Mesothelial cell of epicardium (in vitro differentiated cells): ENCODE data around the gene SPDYE4. TPM values are rescaled to one million over a fixed set of nuclear protein-coding genes. Genes with fewer than 3 reads are reported as not detected.

Experiments
- DNase-seq, 2 experiments: peaks; one replicate each; pipeline ENCODE4 v3.0.0; 2021; ENCODE audit warnings: low spot score in 2 of 2; ENCODE audit not compliant: unreplicated experiment in 2 of 2
- H3K27ac Mint-ChIP-seq: 2 replicates; pipeline ENCODE4 v1.8.0; 2021; ENCODE audit warnings: mixed read lengths
- H3K27me3 Mint-ChIP-seq: 2 replicates; pipeline ENCODE4 v1.8.0; 2021; ENCODE audit warnings: low read depth, mixed read lengths
- H3K36me3 Mint-ChIP-seq: 2 replicates; pipeline ENCODE4 v1.8.0; 2021; ENCODE audit warnings: mixed read lengths
- H3K4me1 Mint-ChIP-seq: 2 replicates; pipeline ENCODE4 v1.8.0; 2021; ENCODE audit warnings: mixed read lengths
- H3K4me3 Mint-ChIP-seq: 2 replicates; pipeline ENCODE4 v1.8.0; 2021; ENCODE audit warnings: mild to moderate bottlenecking, moderate library complexity, mixed read lengths
- H3K9me3 Mint-ChIP-seq: 2 replicates; pipeline ENCODE4 v1.8.0; 2021; ENCODE audit warnings: mixed read lengths
- total RNA-seq: library from RNA; stranded (reverse); gene quantifications from 3 replicates; pipeline ENCODE4 v1.2.1, GENCODE V29; 2021
- TF ChIP-seq, protein P1 (sequence below): fragments of 200-600 bp; sonication (generic); IDR thresholded peaks from one replicate; pipeline ENCODE4 v1.5.0; 2021; ENCODE audit warnings: antibody characterized with exemption; ENCODE audit not compliant: unreplicated experiment

The SPDYE4 gene
- total RNA-seq, 1 donor from 2014 or later, result not detected

DNA sequence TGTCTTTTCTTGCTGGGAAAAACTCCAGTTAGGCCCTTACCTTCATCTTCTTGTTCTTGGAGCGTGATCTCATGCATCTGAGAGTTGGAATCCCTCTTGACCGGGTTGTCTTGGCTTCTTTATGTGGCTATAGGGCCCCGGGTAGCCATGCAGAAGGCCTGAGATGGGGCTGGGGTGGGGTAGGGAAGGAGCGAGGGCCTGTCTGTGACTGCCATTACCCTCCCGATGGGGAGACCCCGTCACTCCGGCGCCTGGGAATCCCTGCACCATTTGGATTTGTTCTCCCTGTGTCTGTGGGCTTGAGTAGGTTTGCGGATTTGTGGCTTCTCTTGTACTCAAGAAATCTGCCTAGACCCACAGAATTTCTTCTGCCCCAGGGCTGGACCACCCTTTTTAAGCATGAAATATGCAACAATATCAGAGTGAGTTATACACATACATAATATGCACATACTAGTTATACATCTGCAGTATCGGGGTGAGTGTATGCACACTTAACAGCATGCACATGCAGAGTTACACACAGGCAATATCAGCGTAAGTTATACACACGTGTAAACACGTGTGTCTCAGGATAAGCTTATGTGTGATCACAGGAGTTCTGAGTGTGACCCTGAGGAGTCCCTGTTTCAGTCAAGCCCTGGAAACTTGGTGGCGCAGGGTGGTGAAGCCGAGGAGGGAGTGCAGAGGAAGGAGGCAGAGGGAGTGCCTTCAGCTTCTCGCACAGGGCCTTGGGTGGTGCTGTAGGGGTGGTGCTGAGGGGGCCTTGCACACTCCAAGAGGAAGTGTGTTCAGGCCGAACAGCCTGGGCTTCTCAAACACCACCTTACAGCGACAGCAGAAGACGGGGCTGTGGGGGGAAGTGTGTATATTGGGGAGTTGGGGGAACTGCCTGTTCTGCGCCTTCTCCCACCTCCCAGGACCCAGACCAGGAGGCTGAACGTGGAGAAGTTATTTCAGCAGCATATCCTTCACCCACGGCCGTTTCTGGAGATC, 32.2 kb downstream of the SPDYE4 start:
- DNase-seq, result no peak
- Mint-ChIP-seq H3K4me1 (peaks cover 34% of the 10 kb centered on the region), H3K27ac (peak overlapping the region; percentile 4), H3K36me3 (no peaks in the 10 kb centered on the region), H3K9me3 (no peaks in the 10 kb centered on the region), H3K4me3 (no peak overlapping the region), H3K27me3 (no peaks in the 10 kb centered on the region)
- TF ChIP-seq, protein P1, sequence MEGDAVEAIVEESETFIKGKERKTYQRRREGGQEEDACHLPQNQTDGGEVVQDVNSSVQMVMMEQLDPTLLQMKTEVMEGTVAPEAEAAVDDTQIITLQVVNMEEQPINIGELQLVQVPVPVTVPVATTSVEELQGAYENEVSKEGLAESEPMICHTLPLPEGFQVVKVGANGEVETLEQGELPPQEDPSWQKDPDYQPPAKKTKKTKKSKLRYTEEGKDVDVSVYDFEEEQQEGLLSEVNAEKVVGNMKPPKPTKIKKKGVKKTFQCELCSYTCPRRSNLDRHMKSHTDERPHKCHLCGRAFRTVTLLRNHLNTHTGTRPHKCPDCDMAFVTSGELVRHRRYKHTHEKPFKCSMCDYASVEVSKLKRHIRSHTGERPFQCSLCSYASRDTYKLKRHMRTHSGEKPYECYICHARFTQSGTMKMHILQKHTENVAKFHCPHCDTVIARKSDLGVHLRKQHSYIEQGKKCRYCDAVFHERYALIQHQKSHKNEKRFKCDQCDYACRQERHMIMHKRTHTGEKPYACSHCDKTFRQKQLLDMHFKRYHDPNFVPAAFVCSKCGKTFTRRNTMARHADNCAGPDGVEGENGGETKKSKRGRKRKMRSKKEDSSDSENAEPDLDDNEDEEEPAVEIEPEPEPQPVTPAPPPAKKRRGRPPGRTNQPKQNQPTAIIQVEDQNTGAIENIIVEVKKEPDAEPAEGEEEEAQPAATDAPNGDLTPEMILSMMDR, result no peak

DNA sequence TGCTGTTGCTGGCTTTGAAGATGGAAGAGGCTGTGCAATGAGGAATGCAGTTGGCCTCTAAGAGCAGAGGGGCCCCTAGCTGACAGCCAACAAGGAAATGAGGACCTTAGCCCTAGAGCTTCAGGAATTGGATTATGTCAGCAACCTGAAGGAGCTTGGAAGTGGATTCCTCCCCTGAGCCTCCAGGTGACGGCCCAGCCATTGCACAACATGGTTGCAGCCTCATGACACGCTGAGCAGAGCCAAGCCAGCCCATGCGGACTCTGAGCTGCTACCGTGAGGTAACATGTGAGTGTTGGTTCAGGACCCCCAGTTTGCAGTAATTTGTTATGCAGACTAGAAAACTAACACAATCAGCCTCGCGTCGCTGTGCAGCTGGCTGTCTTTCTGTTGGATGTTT, 33.9 kb downstream of the SPDYE4 start:
- H3K36me3 Mint-ChIP-seq, result no peaks in the 10 kb centered on the region
- H3K4me1 Mint-ChIP-seq, result peaks cover 47% of the 10 kb centered on the region
- no peak overlapping the region for H3K27ac Mint-ChIP-seq
- no peak for DNase-seq
- no peak overlapping the region for H3K4me3 Mint-ChIP-seq
- H3K27me3 Mint-ChIP-seq, result no peaks in the 10 kb centered on the region
- no peaks in the 10 kb centered on the region for H3K9me3 Mint-ChIP-seq
- TF ChIP-seq, protein P1, result no peak

DNA sequence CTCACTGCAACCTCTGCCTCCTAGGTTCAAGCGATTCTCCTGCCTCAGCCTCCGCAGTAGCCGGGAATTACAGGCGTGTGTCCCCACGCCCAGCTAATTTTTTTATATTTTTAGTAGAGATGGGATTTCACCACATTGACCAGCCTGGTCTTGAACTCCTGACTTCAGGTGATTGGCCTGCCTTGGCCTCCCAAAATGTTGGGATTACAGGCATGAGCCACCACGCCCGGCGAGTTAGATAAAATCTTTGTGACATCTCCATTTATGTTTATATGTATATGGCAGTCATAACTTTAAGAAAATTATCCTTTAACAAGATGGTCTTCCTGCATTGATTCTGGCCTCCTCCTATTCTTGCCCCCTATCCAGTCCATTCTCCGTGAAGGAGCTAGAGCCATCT, 37.8 kb downstream of the SPDYE4 start:
- peaks cover 3% of the 10 kb centered on the region for H3K27me3 Mint-ChIP-seq

DNA sequence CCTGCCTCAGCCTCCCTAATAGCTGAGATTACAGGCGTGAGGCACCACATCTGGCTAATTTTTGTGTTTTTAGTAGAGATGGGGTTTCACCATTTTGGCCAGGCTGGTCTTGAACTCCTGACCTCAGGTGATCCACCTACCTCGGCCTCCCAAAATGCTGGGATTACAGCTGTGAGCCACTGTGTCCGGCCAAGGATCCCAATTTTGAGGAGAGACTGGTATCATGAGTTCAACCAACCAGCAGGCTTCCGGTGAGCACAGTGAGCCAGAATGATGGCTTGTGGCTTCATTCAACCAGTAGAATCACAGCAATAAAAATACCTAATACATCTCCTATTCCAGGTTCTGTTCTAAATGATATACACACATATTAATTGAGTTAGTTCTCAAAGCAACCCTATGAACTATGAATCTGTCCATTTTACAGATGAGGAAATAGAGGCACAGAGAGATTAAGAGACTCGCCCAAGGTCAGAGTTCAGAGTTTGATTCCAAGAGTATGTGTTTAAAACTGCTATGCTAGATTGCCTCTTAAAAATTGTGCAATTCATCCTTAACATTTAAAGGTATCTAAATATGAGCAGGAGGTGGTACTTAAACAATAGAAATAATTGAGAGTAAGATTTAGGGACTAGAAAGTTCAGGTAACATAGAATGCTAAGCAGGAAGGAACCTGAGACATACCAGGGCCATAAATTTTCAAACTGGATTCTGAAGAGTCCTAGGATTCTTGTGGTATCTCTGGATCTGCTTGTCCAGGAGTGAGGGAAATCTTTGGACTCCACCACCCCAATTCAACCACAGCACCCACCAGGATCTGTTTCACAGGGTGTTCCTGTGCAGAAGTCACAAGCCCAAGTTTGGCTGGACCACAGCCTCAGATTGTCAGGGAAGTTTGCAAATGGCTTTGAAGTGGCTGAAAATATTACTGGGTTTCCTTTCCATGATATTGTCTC, 38.8 kb downstream of the SPDYE4 start:
- Mint-ChIP-seq H3K4me1 (peaks cover 24% of the 10 kb centered on the region), H3K9me3 (peaks cover 2% of the 10 kb centered on the region), H3K27ac (peak overlapping the region; percentile 50), H3K4me3 (no peak overlapping the region), H3K27me3 (peaks cover 4% of the 10 kb centered on the region), H3K36me3 (no peaks in the 10 kb centered on the region)
- no peak for DNase-seq
- TF ChIP-seq, protein P1, result no peak

More for the DNA sequence above, 37.8 kb downstream of the SPDYE4 start:
- H3K36me3 Mint-ChIP-seq, result no peaks in the 10 kb centered on the region
- TF ChIP-seq, protein P1, result no peak
- no peak for DNase-seq
- peaks cover 26% of the 10 kb centered on the region for H3K4me1 Mint-ChIP-seq
- no peaks in the 10 kb centered on the region for H3K9me3 Mint-ChIP-seq
- H3K27ac Mint-ChIP-seq, result no peak overlapping the region
- no peak overlapping the region for H3K4me3 Mint-ChIP-seq

DNA sequence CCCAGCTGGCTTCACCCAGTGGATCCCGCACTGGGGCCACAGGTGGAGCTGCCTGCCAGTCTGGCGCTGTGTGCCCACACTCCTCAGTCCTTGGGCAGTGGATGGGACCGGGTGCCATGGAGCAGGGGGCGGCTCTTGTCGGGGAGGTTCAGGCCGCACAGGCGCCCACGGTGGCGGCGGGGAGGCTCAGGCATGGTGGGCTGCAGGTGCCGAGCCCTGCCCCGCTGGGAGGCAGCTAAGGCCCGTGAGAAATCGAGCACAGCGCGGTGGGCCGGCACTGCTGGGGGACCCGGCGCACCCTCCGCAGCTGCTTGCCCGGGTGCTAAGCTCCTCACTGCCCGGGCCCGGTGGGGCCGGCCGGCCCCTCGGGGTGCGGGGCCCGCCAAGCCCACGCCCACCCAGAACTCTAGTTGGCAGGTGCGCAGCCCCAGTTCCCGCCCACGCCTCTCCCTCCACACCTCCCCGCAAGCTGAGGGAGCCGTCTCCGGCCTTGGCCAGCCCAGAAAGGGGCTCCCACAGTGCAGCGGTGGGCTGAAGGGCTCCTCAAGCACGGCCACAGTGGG, 40.3 kb downstream of the SPDYE4 start:
- H3K27ac Mint-ChIP-seq, result no peak overlapping the region

More for the DNA sequence above, 40.3 kb downstream of the SPDYE4 start:
- H3K4me1 Mint-ChIP-seq, result peaks cover 25% of the 10 kb centered on the region
- H3K4me3 Mint-ChIP-seq, result no peak overlapping the region
- no peaks in the 10 kb centered on the region for H3K36me3 Mint-ChIP-seq
- H3K27me3 Mint-ChIP-seq, result peaks cover 7% of the 10 kb centered on the region
- H3K9me3 Mint-ChIP-seq, result peaks cover 3% of the 10 kb centered on the region
- TF ChIP-seq, protein P1, result no peak
- DNase-seq, result no peak
